Tracheal epithelial cell (primary cell): ENCODE measurements around the gene SPCS2. TPM values are rescaled to one million over a fixed set of nuclear protein-coding genes. Genes with fewer than 3 reads are reported as not detected.

Experiments used
- total RNA-seq: library from RNA; depleted of rRNA; stranded (reverse); fragments of >200 nt; gene quantifications from 2 replicates; pipeline ENCODE4 v1.2.1, GENCODE V29; 2014

Gene SPCS2
- 3.4 and 7.2 TPM in 2 replicates for total RNA-seq

GRCh38 chr11:74948898-74949752 is at the start of gene SPCS2, which contains the start of gene XRRA1:
Gene SPCS2 (plus strand): TSS chr11:74949266. CDS start chr11:74949286, 20 bp downstream.
Gene XRRA1 (minus strand): TSS chr11:74949091. CDS start chr11:74940878, 8,213 bp downstream.

GRCh38 chr11:74988541-74989259 is 39.6 kb downstream of the SPCS2 start, which contains the start of gene NEU3:
Gene NEU3 (plus strand): TSS chr11:74988933. CDS start chr11:74989061, 128 bp downstream.

Other genes with a start within 250 kb of the SPCS2 start
- not detected in 2 replicates for gene CHRDL2, start 217.8 kb upstream of the SPCS2 start, total RNA-seq
- gene RNF169, start 200.4 kb upstream of the SPCS2 start, total RNA-seq = 15.3 and 17.8 TPM in 2 replicates
- 5.5 and 20.9 TPM in 2 replicates for gene XRRA1, start 175 bp upstream of the SPCS2 start, total RNA-seq
- 3.9 and 7.7 TPM in 2 replicates for gene NEU3, start 39.7 kb downstream of the SPCS2 start, total RNA-seq
- not detected in 2 replicates for gene OR2AT4, start 147.6 kb downstream of the SPCS2 start, total RNA-seq
- 1.1 and 6.7 TPM in 2 replicates for gene SLCO2B1, start 201.8 kb downstream of the SPCS2 start, total RNA-seq